Chondrocyte (in vitro differentiated cells): ENCODE results near the gene SCNN1A. TPM values are rescaled to one million over a fixed set of nuclear protein-coding genes. Genes with fewer than 3 reads are reported as not detected.

Experiments used
- DNase-seq: peaks from one replicate; pipeline ENCODE4 v3.0.0; 2021; ENCODE audit warnings: mixed read lengths, low spot score
- H3K27ac Mint-ChIP-seq: one replicate; pipeline ENCODE4 v1.8.0; 2021; ENCODE audit warnings: mild to moderate bottlenecking, moderate library complexity, mixed read lengths; ENCODE audit not compliant: unreplicated experiment
- H3K27me3 Mint-ChIP-seq: 2 replicates; pipeline ENCODE4 v1.8.0; 2021; ENCODE audit warnings: low read depth, mixed read lengths
- H3K36me3 Mint-ChIP-seq: 2 replicates; pipeline ENCODE4 v1.8.0; 2021; ENCODE audit warnings: low read depth, mixed read lengths
- H3K4me1 Mint-ChIP-seq: 2 replicates; pipeline ENCODE4 v1.8.0; 2021; ENCODE audit warnings: low read depth, mild to moderate bottlenecking, mixed read lengths
- H3K4me3 Mint-ChIP-seq: one replicate; pipeline ENCODE4 v1.8.0; 2021; ENCODE audit warnings: mild to moderate bottlenecking, moderate library complexity, mixed read lengths; ENCODE audit not compliant: unreplicated experiment
- H3K9me3 Mint-ChIP-seq: 2 replicates; pipeline ENCODE4 v1.8.0; 2021; ENCODE audit warnings: low read depth, mixed read lengths
- CTCF ChIP-seq: fragments of 200-600 bp; sonication (generic); IDR thresholded peaks from 2 replicates; pipeline ENCODE4 v1.5.0; 2021; ENCODE audit warnings: antibody characterized with exemption, mild to moderate bottlenecking, moderate library complexity
- total RNA-seq: library from RNA; stranded (reverse); gene quantifications from 3 replicates; pipeline ENCODE4 v1.2.1, GENCODE V29; 2021

SCNN1A gene
- total RNA-seq, 1 donor from 2014 or later = 0.87 TPM

GRCh38 chr12:6319446-6319845 lies 55.9 kb downstream of the SCNN1A start:
- Mint-ChIP-seq H3K4me1 (peaks cover 30% of the 10 kb centered on the region), H3K9me3 (no peaks in the 10 kb centered on the region), H3K4me3 (no peak overlapping the region), H3K27ac (no peak overlapping the region), H3K36me3 (no peaks in the 10 kb centered on the region), H3K27me3 (no peaks in the 10 kb centered on the region)
- DNase-seq = no peak
- no peak for TF ChIP-seq CTCF

- Mint-ChIP-seq H3K9me3 (no peaks in the 10 kb centered on the region), H3K27ac (no peak overlapping the region), H3K4me3 (no peak overlapping the region), H3K36me3 (no peaks in the 10 kb centered on the region), H3K27me3 (no peaks in the 10 kb centered on the region), H3K4me1 (peaks cover 20% of the 10 kb centered on the region)
- no peak for TF ChIP-seq CTCF
- DNase-seq = peak; percentile 90
Observed at GRCh38 chr12:6318440-6318879, 56.9 kb downstream of the SCNN1A start.

GRCh38 chr12:6317693-6318439 lies 57.5 kb downstream of the SCNN1A start:
- TF ChIP-seq CTCF = no peak

GRCh38 chr12:6316921-6317692 lies 58.3 kb downstream of the SCNN1A start:
- Mint-ChIP-seq H3K4me3 (no peak overlapping the region), H3K27ac (no peak overlapping the region), H3K36me3 (no peaks in the 10 kb centered on the region), H3K4me1 (peaks cover 17% of the 10 kb centered on the region), H3K27me3 (no peaks in the 10 kb centered on the region), H3K9me3 (no peaks in the 10 kb centered on the region)
- TF ChIP-seq CTCF = no peak
- DNase-seq = no peak

More at GRCh38 chr12:6317693-6318439, 57.5 kb downstream of the SCNN1A start:
- DNase-seq = peak; percentile 85
- Mint-ChIP-seq H3K9me3 (no peaks in the 10 kb centered on the region), H3K4me3 (no peak overlapping the region), H3K4me1 (peaks cover 17% of the 10 kb centered on the region), H3K27ac (no peak overlapping the region), H3K27me3 (no peaks in the 10 kb centered on the region), H3K36me3 (no peaks in the 10 kb centered on the region)

GRCh38 chr12:6315704-6316597 lies 59.4 kb downstream of the SCNN1A start:
- Mint-ChIP-seq H3K27me3 (no peaks in the 10 kb centered on the region), H3K4me3 (no peak overlapping the region), H3K9me3 (no peaks in the 10 kb centered on the region), H3K36me3 (no peaks in the 10 kb centered on the region), H3K27ac (no peak overlapping the region), H3K4me1 (peaks cover 13% of the 10 kb centered on the region)
- DNase-seq = no peak
- no peak for TF ChIP-seq CTCF
